Hepatocyte (in vitro differentiated cells): ENCODE data around the gene NAB1.

Experiments
- CTCF ChIP-seq: fragments of 200-600 bp; sonication (generic); IDR thresholded peaks from 2 replicates; pipeline ENCODE4 v1.5.1; 2016; ENCODE audit warnings: antibody characterized with exemption, mild to moderate bottlenecking; ENCODE audit not compliant: poor library complexity
- EZH2 ChIP-seq: fragments of 200-600 bp; sonication (generic); IDR thresholded peaks from 2 replicates; pipeline ENCODE4 v1.6.1; 2016; ENCODE audit warnings: antibody characterized with exemption, mild to moderate bottlenecking, borderline replicate concordance
- EZH2phosphoT487 ChIP-seq: fragments of 200-600 bp; sonication (generic); IDR thresholded peaks from one replicate; pipeline ENCODE4 v1.6.1; 2018; ENCODE audit warnings: antibody characterized with exemption, mild to moderate bottlenecking, low read depth, moderate library complexity; ENCODE audit not compliant: unreplicated experiment, severe bottlenecking

- TF ChIP-seq CTCF (no peak), EZH2 (no peak), EZH2phosphoT487 (no peak)
These were observed 11.6 kb upstream of the NAB1 start for GRCh38 chr2:190637281-190637734.
